K562 (cell line): Measurements from ENCODE around the gene GFI1B. TPM values are rescaled to one million over a fixed set of nuclear protein-coding genes. Genes with fewer than 3 reads are reported as not detected.

Experiments used
- ATAC-seq: fragments of 200-7000 bp; cut with Tn5 transposase; 3 replicates; pipeline ENCODE4 v1.9.1; 2020; ENCODE audit warnings: moderate library complexity
- BruUV-seq: library from RNA; stranded (reverse); fragments of 400-500 nt; replicated peaks from 2 replicates; lab custom pipeline; 2021; lab: Mats Ljungman, UMichigan
- CTCF ChIA-PET: fragments of 300-600 bp; formaldehyde crosslinking; extraction: SDS; loops from one replicate; lab custom pipeline; 2021; ENCODE audit warnings: low intra/inter-chr PET ratio; lab: Yijun Ruan, JAX
- POLR2A ChIA-PET: fragments of 300-600, 350-650 bp; sonication (Branson Sonifier 250); formaldehyde crosslinking; extraction: SDS; loops from one replicate; lab custom pipeline; 2021; ENCODE audit warnings: antibody characterized with exemption, inconsistent platforms; lab: Yijun Ruan, JAX
- DNase-seq, 4 experiments: peaks; one replicate each; pipeline versions ENCODE4 v3.0.0 to v3.0.0-alpha.2; 2011 to 2018; ENCODE audit warnings: low spot score in 3 of 4, mixed read lengths in 3 of 4; ENCODE audit errors: extremely low read depth in 1 of 4
- FAIRE-seq: peaks from 2 replicates; lab custom pipeline; 2011; peaks lifted over from hg19 to GRCh38; lab: Jason Lieb, UNC
- H2AFZ ChIP-seq: 2 replicates; pipeline ENCODE4 v1.6.0; 2011; ENCODE audit warnings: low read depth, low read length, control low read depth, inconsistent platforms
- H3K27ac ChIP-seq: fragments of 200-600 bp; 3 replicates; pipeline ENCODE4 v1.8.0; 2011; ENCODE audit warnings: low read depth, mild to moderate bottlenecking, control low read depth, inconsistent platforms, low read length, moderate library complexity, mixed read lengths; ENCODE audit errors: extremely low read depth
- H3K27me3 ChIP-seq, 2 experiments: fragments of 300-600 bp in 1 of 2; 2 replicates in 1 of 2; 3 replicates in 1 of 2; pipeline versions ENCODE4 v1.6.0 to v1.8.0; 2011; ENCODE audit warnings: inconsistent platforms in 2 of 2, low read length in 2 of 2, mild to moderate bottlenecking in 1 of 2, mixed read lengths in 1 of 2, moderate library complexity in 1 of 2; ENCODE audit not compliant: control insufficient read depth in 2 of 2, insufficient read depth in 2 of 2
- H3K36me3 ChIP-seq: fragments of 300-600 bp; 3 replicates; pipeline ENCODE4 v1.8.0; 2011; ENCODE audit warnings: mild to moderate bottlenecking, low read length, inconsistent platforms; ENCODE audit not compliant: control insufficient read depth, insufficient read depth
- H3K4me1 ChIP-seq, 2 experiments: fragments of 200-600 bp in 1 of 2; replicated peaks in 1 of 2; 2 replicates in 1 of 2; 3 replicates in 1 of 2; pipeline versions ENCODE4 v1.5.1 to v1.8.0; 2011; ENCODE audit warnings: inconsistent platforms in 2 of 2, low read length in 2 of 2, mild to moderate bottlenecking in 1 of 2, mixed read lengths in 1 of 2, moderate library complexity in 1 of 2; ENCODE audit not compliant: control insufficient read depth in 2 of 2, insufficient read depth in 2 of 2
- H3K4me2 ChIP-seq: 2 replicates; pipeline ENCODE4 v1.6.1; 2011; ENCODE audit warnings: low read length, control low read depth, inconsistent platforms, mixed read lengths; ENCODE audit not compliant: insufficient read depth
- H3K4me3 ChIP-seq: fragments of 200-600 bp; sonication (generic), shearing (Covaris generic); 2 replicates; pipeline ENCODE4 v1.5.1; 2016; ENCODE audit warnings: control low read depth, inconsistent platforms
- H3K79me2 ChIP-seq: fragments of 200-600 bp; 3 replicates; pipeline ENCODE4 v1.8.0; 2011; ENCODE audit warnings: low read length, inconsistent platforms; ENCODE audit not compliant: control insufficient read depth, insufficient read depth
- H3K9ac ChIP-seq, 2 experiments: 2 replicates each; pipeline versions ENCODE4 v1.6.0 to v1.6.1; 2011; ENCODE audit warnings: low read depth in 2 of 2, low read length in 2 of 2, control low read depth in 1 of 2, inconsistent platforms in 1 of 2, mild to moderate bottlenecking in 1 of 2, mixed read lengths in 1 of 2; ENCODE audit not compliant: insufficient read depth in 1 of 2
- H3K9me1 ChIP-seq: one replicate; pipeline ENCODE4 v1.6.0; 2011; ENCODE audit warnings: inconsistent platforms, mild to moderate bottlenecking, low read length, moderate library complexity; ENCODE audit not compliant: control insufficient read depth, insufficient read depth
- H3K9me3 ChIP-seq: replicated peaks from 2 replicates; pipeline ENCODE4 v1.5.1; 2011; ENCODE audit warnings: low read depth, low read length, inconsistent platforms; ENCODE audit not compliant: control insufficient read depth, insufficient read depth
- H4K20me1 ChIP-seq: replicated peaks from 2 replicates; pipeline ENCODE4 v1.6.1; 2011; ENCODE audit warnings: low read length, inconsistent platforms, mixed read lengths; ENCODE audit not compliant: control insufficient read depth, insufficient read depth
- AFF4 ChIP-seq: sonication (generic); formaldehyde crosslinking; IDR thresholded peaks from 2 replicates; pipeline ENCODE4 v1.8.0; 2023; ENCODE audit warnings: mild to moderate bottlenecking, missing genetic modification reagents
- ETS1 ChIP-seq: conservative IDR thresholded peaks from 2 replicates; pipeline ENCODE4 v1.6.1; 2011; ENCODE audit warnings: low read depth, mild to moderate bottlenecking, low read length; ENCODE audit not compliant: control insufficient read depth
- KAT8 ChIP-seq: fragments of 450-650 bp; IDR thresholded peaks from 2 replicates; pipeline ENCODE4 v1.6.1; 2016; ENCODE audit warnings: low read depth, mild to moderate bottlenecking
- NFE2L1 ChIP-seq: fragments of 450-650 bp; IDR thresholded peaks from 2 replicates; pipeline ENCODE4 v1.6.1; 2016; ENCODE audit warnings: missing genetic modification characterization, low read depth, mild to moderate bottlenecking, missing compliant biosample characterization, moderate library complexity, borderline replicate concordance
- NONO ChIP-seq, 2 experiments: fragments of 200-400 bp in 1 of 2; fragments of 450-650 bp in 1 of 2; formaldehyde crosslinking in 1 of 2; IDR thresholded peaks; 2 replicates each; pipeline ENCODE4 v1.6.1; 2017; ENCODE audit warnings: low read depth in 2 of 2, mild to moderate bottlenecking in 2 of 2, moderate library complexity in 2 of 2, low read length in 1 of 2
- POLR2AphosphoS5 ChIP-seq: IDR thresholded peaks from 2 replicates; pipeline ENCODE4 v1.6.1; 2011; ENCODE audit warnings: mild to moderate bottlenecking, low read depth, low read length, moderate library complexity; ENCODE audit not compliant: control insufficient read depth, insufficient read depth
- SIN3A ChIP-seq, 2 experiments: fragments of 150-350 bp in 1 of 2; IDR thresholded peaks; 2 replicates each; pipeline ENCODE4 v1.6.1; 2011 to 2016; ENCODE audit warnings: borderline replicate concordance in 2 of 2, low read depth in 2 of 2, low read length in 2 of 2, mild to moderate bottlenecking in 2 of 2, moderate library complexity in 2 of 2; ENCODE audit not compliant: control insufficient read depth in 1 of 2
- SIRT6 ChIP-seq: IDR thresholded peaks from one replicate; pipeline ENCODE4 v1.6.1; 2012; ENCODE audit warnings: low read depth, mild to moderate bottlenecking, control low read depth, inconsistent platforms, low read length, moderate library complexity
- ZBTB5 ChIP-seq: fragments of 450-650 bp; IDR thresholded peaks from 2 replicates; pipeline ENCODE4 v1.6.1; 2017; ENCODE audit warnings: antibody characterized with exemption
- ZFP1 ChIP-seq: fragments of 450-650 bp; formaldehyde crosslinking; IDR thresholded peaks from 2 replicates; pipeline ENCODE4 v1.4.0; 2020; ENCODE audit warnings: mild to moderate bottlenecking, mixed read lengths
- ZNF324 ChIP-seq: fragments of 250-450 bp; sonication (Bioruptor Pico); IDR thresholded peaks from 2 replicates; pipeline ENCODE4 v1.4.0; 2020; ENCODE audit warnings: mild to moderate bottlenecking
- ZNF445 ChIP-seq: fragments of 250-450 bp; sonication (Bioruptor Pico); IDR thresholded peaks from 2 replicates; pipeline ENCODE4 v1.4.0; 2020; ENCODE audit warnings: low read depth, mild to moderate bottlenecking, moderate library complexity
- ZNF589 ChIP-seq: fragments of 200-800 bp; sonication (Bioruptor generic); IDR thresholded peaks from 2 replicates; pipeline ENCODE4 v1.6.1; 2016; ENCODE audit warnings: low read depth, missing genetic modification characterization, missing compliant biosample characterization
- ZNF699 ChIP-seq: fragments of 250-450 bp; sonication (Bioruptor Pico); IDR thresholded peaks from 2 replicates; pipeline ENCODE4 v1.8.0; 2021; ENCODE audit warnings: mild to moderate bottlenecking, moderate library complexity; ENCODE audit not compliant: insufficient replicate concordance
- ZSCAN32 ChIP-seq: fragments of 450-650 bp; formaldehyde crosslinking; IDR thresholded peaks from 2 replicates; pipeline ENCODE4 v1.4.0; 2020; ENCODE audit warnings: mild to moderate bottlenecking, moderate library complexity
- WGBS: fragments of 100-300 bp; shearing (Covaris generic); methylation state at CpG from one replicate; pipeline ENCODE4 v1.1.6; 2016; ENCODE audit warnings: low coverage, mixed read lengths; ENCODE audit not compliant: insufficient coverage; ENCODE audit errors: missing lambda C conversion rate; 5-methylcytosine and 5-hydroxymethylcytosine counted together
- in situ Hi-C: fragments of 300-500 bp; cut with MboI; formaldehyde crosslinking; loops from 4 replicates; pipeline ENCODE4 v1.15.0; 2018; ENCODE audit warnings: inconsistent platforms, mixed read lengths
- intact Hi-C: fragments of 100-400 bp; cut with micrococcal nuclease; formaldehyde crosslinking; loops from 2 replicates; pipeline ENCODE4 v1.14.2; 2022
- polyA plus RNA-seq, 8 experiments: library from polyadenylated mRNA; depleted of rRNA in 4 of 8; stranded (reverse) in 5 of 8; unstranded in 3 of 8; fragments of >200 nt; fragmentation: Nextera tagmentation in 2 of 8; fragmentation: Illumina TruSeq in 1 of 8; extraction: Ambion mirVana in 2 of 8; extraction: Trizol in 1 of 8; gene quantifications; 2 replicates each; pipeline versions ENCODE4 v1.2.1 to v1.2.3, GENCODE V29; 2011 to 2014; ENCODE audit warnings: inconsistent platforms in 1 of 8, missing spikeins in 1 of 8
- total RNA-seq, 7 experiments: library from RNA; depleted of rRNA in 6 of 7; stranded (reverse); fragments of >200 nt in 6 of 7; fragmentation: Illumina TruSeq in 2 of 7; extraction: Trizol in 2 of 7; gene quantifications; 2 replicates each; pipeline versions ENCODE4 v1.2.1 to v1.2.3, GENCODE V29; 2011 to 2021; ENCODE audit warnings: low replicate concordance in 1 of 7

The GFI1B gene
- total and polyA plus RNA-seq, 9 of the 15 experiments (the other 6 are each of a cell fraction or from before 2014, with no cell fraction given), result 8.0 to 75.7 (median 34.5) TPM

- no peak for DNase-seq
- H2AFZ ChIP-seq, result no peak overlapping the region
- in situ Hi-C loops (no loop called here), intact Hi-C loops (no loop called here)
- H3K4me3 ChIP-seq, result no peak overlapping the region
- 100% methylated on average over 1 of the region's 1 CpG for whole genome bisulfite sequencing
- H3K36me3 ChIP-seq, result peaks cover 9% of the 10 kb centered on the region; the same call in 1 of the 3 replicates
- no TSS peak for BruUV-seq
- no peak for ATAC-seq
- no peak overlapping the region for H3K4me2 ChIP-seq
- ChIA-PET CTCF (no interaction called here), POLR2A (interaction anchor here (0.6 kb wide), 1 partner anchor 248 kb away, joined by 3 read pairs; no protein-coding TSS in a partner anchor)
- no peaks in the 10 kb centered on the region for H3K27me3 ChIP-seq
- no peaks in the 10 kb centered on the region for H3K9me3 ChIP-seq
- peaks cover 63% of the 10 kb centered on the region for H3K79me2 ChIP-seq
- no peak overlapping the region for H3K27ac ChIP-seq
- no peak for FAIRE-seq
- H3K9ac ChIP-seq, result no peak overlapping the region
- no peaks in the 10 kb centered on the region for H4K20me1 ChIP-seq
- H3K9me1 ChIP-seq, result no peaks in the 10 kb centered on the region
- H3K4me1 ChIP-seq, result peaks cover 3 to 18% of the 10 kb centered on the region in 2 experiments; a peak in 4 of 5 replicates
- no peak for TF ChIP-seq NFE2L1
- no peak for TF ChIP-seq ZFP1 (CRISPR knock-in tag)
- TF ChIP-seq KAT8, result no peak
- no peak for TF ChIP-seq ETS1
- no peak for TF ChIP-seq ZNF589 (CRISPR knock-in tag)
- TF ChIP-seq ZNF445 (CRISPR knock-in tag), result no peak
- no peak for TF ChIP-seq ZSCAN32 (CRISPR knock-in tag)
- TF ChIP-seq SIN3A (IDR thresholded peaks at IDR 0.05; ENCODE audit: borderline replicate concordance in 2 of 2, control insufficient read depth in 1 of 2, low read depth in 2 of 2, low read length in 2 of 2), result no peak
- no peak for TF ChIP-seq SIRT6
- no peak for TF ChIP-seq POLR2AphosphoS5
- TF ChIP-seq ZBTB5, result no peak
- no peak for TF ChIP-seq ZNF699
- no peak for TF ChIP-seq ZNF324 (CRISPR knock-in tag)
- TF ChIP-seq AFF4, result no peak
- TF ChIP-seq NONO (IDR thresholded peaks at IDR 0.05; ENCODE audit: low read depth in 2 of 2, low read length in 1 of 2), result no peak
Measured at GRCh38 chr9:132939169-132939568, 39.3 kb upstream of the GFI1B start.
